ENCODE data around the gene INO80.

GRCh38 chr15:40936709-40937666 lies 179.1 kb downstream of the INO80 start:
- TF ChIP-seq CTCF (IDR thresholded peaks at IDR 0.05; ENCODE audit: low read depth, low read length) (no peak), EZH2phosphoT487 (IDR thresholded peaks at IDR 0.05; ENCODE audit: low read depth) (no peak)
